MCF 10A (cell line): ENCODE results near the gene MYO5A. TPM values are rescaled to one million over a fixed set of nuclear protein-coding genes. Genes with fewer than 3 reads are reported as not detected.

Experiments
- BruUV-seq: library from RNA; stranded (reverse); fragments of 400-500 nt; replicated peaks from 2 replicates; lab custom pipeline; 2021; lab: Mats Ljungman, UMichigan
- CTCF ChIA-PET: fragments of 300-600 bp; sonication (Branson Sonifier 250); formaldehyde crosslinking; extraction: SDS; loops from one replicate; lab custom pipeline; 2021; ENCODE audit warnings: antibody characterized with exemption, inconsistent platforms; lab: Yijun Ruan, JAX
- POLR2A ChIA-PET: fragments of 300-600, 350-650 bp; sonication (Branson Sonifier 250); formaldehyde crosslinking; extraction: SDS; loops from one replicate; lab custom pipeline; 2020; ENCODE audit warnings: antibody characterized with exemption, inconsistent platforms; lab: Yijun Ruan, JAX
- DNase-seq: peaks from one replicate; pipeline ENCODE4 v3.0.0-alpha.2; 2018; ENCODE audit not compliant: unreplicated experiment
- H3K27ac Mint-ChIP-seq: one replicate; pipeline ENCODE4 v1.8.0; 2022; ENCODE audit warnings: mild to moderate bottlenecking, low read depth, mixed read lengths; ENCODE audit not compliant: unreplicated experiment
- H3K27me3 Mint-ChIP-seq: one replicate; pipeline ENCODE4 v1.8.0; 2022; ENCODE audit warnings: mixed read lengths; ENCODE audit not compliant: insufficient read depth, unreplicated experiment
- H3K36me3 Mint-ChIP-seq: one replicate; pipeline ENCODE4 v1.8.0; 2022; ENCODE audit warnings: mild to moderate bottlenecking, moderate library complexity, mixed read lengths; ENCODE audit not compliant: insufficient read depth, unreplicated experiment
- H3K4me1 Mint-ChIP-seq: one replicate; pipeline ENCODE4 v1.8.0; 2022; ENCODE audit warnings: mixed read lengths; ENCODE audit not compliant: insufficient read depth, unreplicated experiment
- H3K4me3 Mint-ChIP-seq: one replicate; pipeline ENCODE4 v1.8.0; 2022; ENCODE audit warnings: mild to moderate bottlenecking, moderate library complexity, mixed read lengths; ENCODE audit not compliant: unreplicated experiment
- H3K9me3 Mint-ChIP-seq: one replicate; pipeline ENCODE4 v1.8.0; 2022; ENCODE audit warnings: mixed read lengths; ENCODE audit not compliant: unreplicated experiment
- intact Hi-C: fragments of 100-400 bp; cut with micrococcal nuclease; formaldehyde crosslinking; loops from 2 replicates; pipeline ENCODE4 v1.14.1; 2022
- total RNA-seq: library from RNA; stranded (reverse); gene quantifications from 2 replicates; pipeline ENCODE4 v1.2.3, GENCODE V29; 2022
- TF ChIP-seq, protein P1 (sequence below): fragments of 200-600 bp; IDR thresholded peaks from one replicate; pipeline ENCODE4 v1.8.0; 2022; ENCODE audit warnings: antibody characterized with exemption, mild to moderate bottlenecking; ENCODE audit not compliant: unreplicated experiment

The MYO5A gene
- total RNA-seq, 1 experiment from 2014 or later = 28.9 TPM

DNA sequence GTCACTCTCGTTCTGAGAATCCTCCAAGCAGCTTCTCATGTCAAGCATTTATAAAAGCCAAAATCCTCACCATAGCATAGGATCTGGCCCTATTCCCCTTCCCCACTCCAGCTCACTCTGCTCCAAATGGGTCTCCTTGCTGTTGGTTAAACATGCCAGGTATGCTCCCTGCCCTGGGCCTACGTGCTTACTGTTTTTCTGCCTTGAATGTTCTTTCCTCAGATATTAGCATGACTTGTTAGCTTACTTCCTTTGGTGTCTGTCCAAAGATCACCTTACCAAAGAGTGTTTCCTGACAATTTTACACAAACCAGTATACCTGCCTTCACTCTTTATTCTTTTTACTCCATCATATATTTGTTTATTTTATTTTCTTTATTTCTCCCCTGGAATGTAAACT, 200.0 kb downstream of the MYO5A start:
- no peaks in the 10 kb centered on the region for H3K9me3 Mint-ChIP-seq
- TF ChIP-seq, protein P1, sequence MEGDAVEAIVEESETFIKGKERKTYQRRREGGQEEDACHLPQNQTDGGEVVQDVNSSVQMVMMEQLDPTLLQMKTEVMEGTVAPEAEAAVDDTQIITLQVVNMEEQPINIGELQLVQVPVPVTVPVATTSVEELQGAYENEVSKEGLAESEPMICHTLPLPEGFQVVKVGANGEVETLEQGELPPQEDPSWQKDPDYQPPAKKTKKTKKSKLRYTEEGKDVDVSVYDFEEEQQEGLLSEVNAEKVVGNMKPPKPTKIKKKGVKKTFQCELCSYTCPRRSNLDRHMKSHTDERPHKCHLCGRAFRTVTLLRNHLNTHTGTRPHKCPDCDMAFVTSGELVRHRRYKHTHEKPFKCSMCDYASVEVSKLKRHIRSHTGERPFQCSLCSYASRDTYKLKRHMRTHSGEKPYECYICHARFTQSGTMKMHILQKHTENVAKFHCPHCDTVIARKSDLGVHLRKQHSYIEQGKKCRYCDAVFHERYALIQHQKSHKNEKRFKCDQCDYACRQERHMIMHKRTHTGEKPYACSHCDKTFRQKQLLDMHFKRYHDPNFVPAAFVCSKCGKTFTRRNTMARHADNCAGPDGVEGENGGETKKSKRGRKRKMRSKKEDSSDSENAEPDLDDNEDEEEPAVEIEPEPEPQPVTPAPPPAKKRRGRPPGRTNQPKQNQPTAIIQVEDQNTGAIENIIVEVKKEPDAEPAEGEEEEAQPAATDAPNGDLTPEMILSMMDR = no peak
- no TSS peak for BruUV-seq
- intact Hi-C loops = no loop called here
- H3K27ac Mint-ChIP-seq = peak overlapping the region; percentile 16
- CTCF ChIA-PET = interaction anchor here (0.5 to 1.7 kb wide), 5 partner anchors 72 to 425 kb away, joined by 3 to 7 read pairs (median 4); no protein-coding TSS in a partner anchor
- peaks cover 13% of the 10 kb centered on the region for H3K4me1 Mint-ChIP-seq
- no peak for DNase-seq
- H3K36me3 Mint-ChIP-seq = peaks cover 28% of the 10 kb centered on the region
- POLR2A ChIA-PET = no interaction called here
- no peaks in the 10 kb centered on the region for H3K27me3 Mint-ChIP-seq
- H3K4me3 Mint-ChIP-seq = no peak overlapping the region

DNA sequence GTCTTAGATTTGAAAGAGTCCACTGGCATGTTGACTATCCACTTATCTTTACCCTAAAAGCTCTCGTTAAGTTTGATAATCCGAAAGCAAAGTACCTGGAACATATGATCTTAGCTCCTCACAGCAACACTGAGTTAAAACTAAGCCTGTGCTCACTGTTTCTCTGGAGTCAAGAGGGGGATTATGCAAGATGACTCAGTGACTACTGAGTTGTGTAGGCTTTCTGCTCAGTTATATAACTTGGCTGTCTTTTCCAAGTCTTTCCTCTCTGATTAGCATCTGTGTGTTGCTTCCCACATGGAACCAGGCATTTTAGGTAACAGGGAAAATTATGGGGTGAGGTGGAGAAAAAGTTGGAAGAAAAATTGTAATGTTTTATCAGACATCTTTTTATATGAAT, 201.9 kb downstream of the MYO5A start:
- intact Hi-C loops = no loop called here
- POLR2A ChIA-PET = no interaction called here
- H3K27me3 Mint-ChIP-seq = no peaks in the 10 kb centered on the region
- DNase-seq = no peak
- no TSS peak for BruUV-seq
- H3K9me3 Mint-ChIP-seq = no peaks in the 10 kb centered on the region
- CTCF ChIA-PET = no interaction called here
- H3K36me3 Mint-ChIP-seq = peaks cover 29% of the 10 kb centered on the region
- TF ChIP-seq, protein P1 = no peak
- no peak overlapping the region for H3K27ac Mint-ChIP-seq
- no peak overlapping the region for H3K4me3 Mint-ChIP-seq
- H3K4me1 Mint-ChIP-seq = peaks cover 10% of the 10 kb centered on the region

DNA sequence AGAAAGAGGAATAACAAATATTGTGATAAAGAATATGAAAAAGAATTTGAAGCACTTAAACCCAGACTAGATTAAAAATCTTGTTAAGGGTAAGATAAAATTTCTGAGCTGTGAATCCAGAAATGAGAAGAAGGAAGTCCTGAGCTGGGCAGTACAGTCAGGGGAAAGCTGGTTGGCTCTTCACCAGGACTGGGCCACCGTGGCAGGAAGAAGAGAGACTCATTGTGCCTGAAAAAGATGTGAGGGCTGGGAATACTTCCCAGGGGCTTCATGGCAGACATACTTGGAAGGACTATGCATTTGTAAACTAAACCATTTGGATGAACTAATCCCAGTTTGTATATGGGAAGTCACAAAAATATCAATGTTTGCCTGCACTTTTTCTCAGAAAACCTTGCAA, 204.6 kb downstream of the MYO5A start:
- TF ChIP-seq, protein P1 = no peak
- Mint-ChIP-seq H3K4me3 (no peak overlapping the region), H3K27ac (no peak overlapping the region), H3K4me1 (peaks cover 2% of the 10 kb centered on the region), H3K9me3 (no peaks in the 10 kb centered on the region), H3K27me3 (no peaks in the 10 kb centered on the region), H3K36me3 (peaks cover 34% of the 10 kb centered on the region)
- no peak for DNase-seq
- intact Hi-C loops = no loop called here
- no TSS peak for BruUV-seq
- POLR2A ChIA-PET = no interaction called here
- CTCF ChIA-PET = interaction anchor here (1.2 to 1.7 kb wide), 3 partner anchors 24 to 412 kb away, joined by 3 to 7 read pairs (median 5); no protein-coding TSS in a partner anchor

DNA sequence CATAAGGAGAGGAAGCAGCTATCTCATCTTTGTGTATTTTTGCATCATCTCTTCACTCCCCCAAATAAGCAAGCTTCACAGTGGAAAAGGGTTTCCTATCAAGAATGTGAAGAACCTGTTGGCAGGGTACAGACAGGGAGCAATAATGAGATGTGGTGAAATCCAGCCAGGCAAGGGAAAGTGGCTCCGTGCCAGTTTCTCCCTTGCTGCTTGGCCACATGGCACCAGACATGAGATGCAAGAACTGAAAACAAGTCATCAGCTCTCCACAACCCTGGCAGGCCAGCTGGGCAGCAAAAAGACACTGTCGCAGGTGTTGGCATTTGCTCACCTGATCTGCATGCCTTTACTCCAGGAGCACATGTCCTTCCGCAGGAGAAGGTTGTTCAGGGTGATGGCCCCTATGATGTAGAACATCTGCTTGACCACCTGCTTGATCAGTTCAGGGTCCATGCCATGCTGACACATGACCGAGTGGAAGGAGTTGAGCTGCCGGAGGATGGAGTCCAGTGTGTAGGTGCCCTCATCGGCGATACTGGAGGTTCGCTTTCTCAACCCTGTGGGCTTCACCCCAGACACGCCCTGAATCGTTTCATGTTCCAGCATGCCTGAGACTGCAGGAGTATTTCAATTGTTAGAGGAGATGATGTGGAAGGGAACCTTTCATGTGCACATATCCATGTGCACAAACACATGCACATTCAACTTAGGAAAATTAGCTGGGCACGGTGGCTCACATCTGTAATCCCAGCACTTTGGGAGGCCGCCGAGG, 209.8 kb downstream of the MYO5A start:
- Mint-ChIP-seq H3K36me3 (peaks cover 20% of the 10 kb centered on the region), H3K27me3 (no peaks in the 10 kb centered on the region), H3K4me1 (peaks cover 7% of the 10 kb centered on the region), H3K9me3 (no peaks in the 10 kb centered on the region), H3K27ac (peak overlapping the region; percentile 35), H3K4me3 (no peak overlapping the region)
- BruUV-seq = no TSS peak
- POLR2A ChIA-PET = interaction anchor here (0.7 to 2.7 kb wide), 9 partner anchors 9 to 440 kb away, joined by 3 to 16 read pairs (median 5); partner anchors contain the start of gene MYO5C
- peak; percentile 89 for DNase-seq
- intact Hi-C loops = no loop called here
- CTCF ChIA-PET = interaction anchor here (0.5 to 2.6 kb wide), 8 partner anchors 18 to 250 kb away, joined by 3 to 9 read pairs (median 4); partner anchors contain the start of gene ARPP19
- TF ChIP-seq, protein P1 = no peak
